SK-N-SH treated with all-trans-retinoic acid at 6 μM for 48 hours (cell line): ENCODE measurements around the gene PCDH9.

Experiments used
- ATAC-seq: fragments of 200-7000 bp; cut with Tn5 transposase; 3 replicates; pipeline ENCODE4 v1.9.1; 2020; ENCODE audit warnings: mild to moderate bottlenecking, moderate library complexity
- ARNTL ChIP-seq: fragments of 450-650 bp; formaldehyde crosslinking; IDR thresholded peaks from 2 replicates; pipeline ENCODE4 v1.5.0; 2020; ENCODE audit warnings: low read depth, mild to moderate bottlenecking, moderate library complexity, borderline replicate concordance
- BACH2 ChIP-seq: fragments of 250-450 bp; sonication (Bioruptor Pico); IDR thresholded peaks from 2 replicates; pipeline ENCODE4 v1.9.0; 2021; ENCODE audit warnings: mild to moderate bottlenecking, borderline replicate concordance
- CREB5 ChIP-seq: fragments of 250-450 bp; sonication (Bioruptor Pico); IDR thresholded peaks from 2 replicates; pipeline ENCODE4 v1.5.1; 2020; ENCODE audit warnings: low read depth, mild to moderate bottlenecking, moderate library complexity
- ESRRG ChIP-seq: fragments of 250-450 bp; sonication (Bioruptor Pico); IDR thresholded peaks from 2 replicates; pipeline ENCODE4 v1.6.1; 2021; ENCODE audit warnings: mild to moderate bottlenecking
- GLIS3 ChIP-seq: fragments of 250-450 bp; sonication (Bioruptor Pico); IDR thresholded peaks from 2 replicates; pipeline ENCODE4 v1.5.0; 2020; ENCODE audit warnings: mild to moderate bottlenecking, moderate library complexity
- ISL1 ChIP-seq: fragments of 250-450 bp; sonication (Bioruptor Pico); IDR thresholded peaks from 2 replicates; pipeline ENCODE4 v2.1.2; 2022; ENCODE audit warnings: mild to moderate bottlenecking, moderate library complexity
- OSR1 ChIP-seq: fragments of 250-450 bp; sonication (Bioruptor Pico); IDR thresholded peaks from 2 replicates; pipeline ENCODE4 v1.8.0; 2022; ENCODE audit warnings: moderate library complexity, mild to moderate bottlenecking, inconsistent platforms
- PATZ1 ChIP-seq: fragments of 250-450 bp; sonication (Bioruptor Pico); IDR thresholded peaks from 2 replicates; pipeline ENCODE4 v1.8.0; 2020; ENCODE audit warnings: mild to moderate bottlenecking, moderate library complexity, borderline replicate concordance
- POU6F1 ChIP-seq: fragments of 250-450 bp; sonication (Bioruptor Pico); IDR thresholded peaks from 2 replicates; pipeline ENCODE4 v1.8.0; 2021; ENCODE audit warnings: low read depth, mild to moderate bottlenecking, moderate library complexity, borderline replicate concordance
- PPARA ChIP-seq: fragments of 250-450 bp; sonication (Bioruptor Pico); IDR thresholded peaks from 2 replicates; pipeline ENCODE4 v1.5.0; 2020; ENCODE audit warnings: mild to moderate bottlenecking, borderline replicate concordance
- RARB ChIP-seq: fragments of 250-450 bp; sonication (Bioruptor Pico); IDR thresholded peaks from 2 replicates; pipeline ENCODE4 v1.8.0; 2021; ENCODE audit warnings: mild to moderate bottlenecking, moderate library complexity
- SNAI2 ChIP-seq: fragments of 250-450 bp; sonication (Bioruptor Pico); IDR thresholded peaks from 2 replicates; pipeline ENCODE4 v1.5.0; 2020; ENCODE audit warnings: mild to moderate bottlenecking, moderate library complexity
- TOX ChIP-seq: fragments of 250-450 bp; sonication (Bioruptor Pico); IDR thresholded peaks from 2 replicates; pipeline ENCODE4 v1.8.0; 2021; ENCODE audit warnings: mild to moderate bottlenecking, moderate library complexity, borderline replicate concordance
- ZC3H10 ChIP-seq: fragments of 250-450 bp; sonication (Bioruptor Pico); IDR thresholded peaks from 2 replicates; pipeline ENCODE4 v1.5.1; 2021; ENCODE audit warnings: mild to moderate bottlenecking, moderate library complexity
- ZFP3 ChIP-seq: fragments of 250-450 bp; sonication (Bioruptor Pico); IDR thresholded peaks from 2 replicates; pipeline ENCODE4 v1.5.0; 2020; ENCODE audit warnings: mild to moderate bottlenecking, moderate library complexity
- ZFP30 ChIP-seq: fragments of 450-650 bp; formaldehyde crosslinking; IDR thresholded peaks from 2 replicates; pipeline ENCODE4 v1.5.0; 2022; ENCODE audit warnings: mild to moderate bottlenecking, moderate library complexity
- ZNF565 ChIP-seq: fragments of 450-650 bp; formaldehyde crosslinking; conservative IDR thresholded peaks from 2 replicates; pipeline ENCODE4 v1.5.0; 2020; ENCODE audit warnings: low read depth, mild to moderate bottlenecking, moderate library complexity
- ZNF70 ChIP-seq: fragments of 450-650 bp; formaldehyde crosslinking; IDR thresholded peaks from 2 replicates; pipeline ENCODE4 v1.5.0; 2020; ENCODE audit warnings: mild to moderate bottlenecking, moderate library complexity
- ZNF8 ChIP-seq: fragments of 450-650 bp; formaldehyde crosslinking; IDR thresholded peaks from 2 replicates; pipeline ENCODE4 v1.5.0; 2020; ENCODE audit warnings: mild to moderate bottlenecking, moderate library complexity
- TF ChIP-seq, protein P1 (sequence below): fragments of 250-450 bp; sonication (Bioruptor Pico); IDR thresholded peaks from 2 replicates; pipeline ENCODE4 v1.5.1; 2021; ENCODE audit warnings: mild to moderate bottlenecking, moderate library complexity
- TF ChIP-seq, protein P2 (sequence below): fragments of 250-450 bp; sonication (Bioruptor Pico); IDR thresholded peaks from 2 replicates; pipeline ENCODE4 v1.5.0; 2020; ENCODE audit warnings: mild to moderate bottlenecking, moderate library complexity

Gene PCDH9

DNA sequence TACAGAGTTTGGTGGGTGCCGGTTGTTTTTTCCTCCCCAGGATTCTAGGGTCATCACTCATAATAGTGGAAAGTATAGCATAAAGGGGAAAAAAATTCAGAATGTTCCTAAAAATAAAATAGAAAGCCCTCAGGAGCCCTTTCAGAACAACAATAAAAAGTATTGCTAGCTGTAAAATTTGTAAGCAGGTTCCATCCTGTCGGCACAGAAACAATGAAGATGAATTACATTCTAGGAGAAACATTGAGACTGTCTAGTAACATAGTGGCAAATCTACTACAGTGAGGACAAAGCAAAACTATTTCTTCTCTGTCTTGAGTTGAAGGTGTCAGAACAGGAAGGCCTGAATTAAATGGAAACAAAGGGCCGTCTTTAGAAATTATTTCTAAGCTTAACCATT, 870.7 kb downstream of the PCDH9 start:
- TF ChIP-seq TOX (no peak), ZNF565 (no peak)
- ATAC-seq = no peak

GRCh38 chr13:66358564-66358963, 871.6 kb downstream of the PCDH9 start:
- no peak for TF ChIP-seq ZFP3
- TF ChIP-seq CREB5 = no peak
- TF ChIP-seq RARB = no peak
- TF ChIP-seq ZNF70 (CRISPR knock-in tag) = no peak
- TF ChIP-seq OSR1 = no peak
- no peak for TF ChIP-seq ESRRG (CRISPR knock-in tag)
- no peak for TF ChIP-seq ZFP30 (CRISPR knock-in tag)
- no peak for TF ChIP-seq PPARA (CRISPR knock-in tag)
- TF ChIP-seq, protein P1, sequence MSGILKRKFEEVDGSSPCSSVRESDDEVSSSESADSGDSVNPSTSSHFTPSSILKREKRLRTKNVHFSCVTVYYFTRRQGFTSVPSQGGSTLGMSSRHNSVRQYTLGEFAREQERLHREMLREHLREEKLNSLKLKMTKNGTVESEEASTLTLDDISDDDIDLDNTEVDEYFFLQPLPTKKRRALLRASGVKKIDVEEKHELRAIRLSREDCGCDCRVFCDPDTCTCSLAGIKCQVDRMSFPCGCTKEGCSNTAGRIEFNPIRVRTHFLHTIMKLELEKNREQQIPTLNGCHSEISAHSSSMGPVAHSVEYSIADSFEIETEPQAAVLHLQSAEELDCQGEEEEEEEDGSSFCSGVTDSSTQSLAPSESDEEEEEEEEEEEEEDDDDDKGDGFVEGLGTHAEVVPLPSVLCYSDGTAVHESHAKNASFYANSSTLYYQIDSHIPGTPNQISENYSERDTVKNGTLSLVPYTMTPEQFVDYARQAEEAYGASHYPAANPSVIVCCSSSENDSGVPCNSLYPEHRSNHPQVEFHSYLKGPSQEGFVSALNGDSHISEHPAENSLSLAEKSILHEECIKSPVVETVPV (CRISPR knock-in tag) = no peak
- TF ChIP-seq GLIS3 (CRISPR knock-in tag) = no peak
- TF ChIP-seq POU6F1 (CRISPR knock-in tag) = no peak
- no peak for TF ChIP-seq ZNF565
- no peak for TF ChIP-seq ARNTL (CRISPR knock-in tag)
- TF ChIP-seq BACH2 = no peak

GRCh38 chr13:66357463-66357862, 872.7 kb downstream of the PCDH9 start:
- ATAC-seq = no peak
- no peak for TF ChIP-seq SNAI2 (CRISPR knock-in tag)
- no peak for TF ChIP-seq ISL1 (CRISPR knock-in tag)
- TF ChIP-seq ZNF8 = no peak
- TF ChIP-seq BACH2 = no peak
- no peak for TF ChIP-seq PPARA (CRISPR knock-in tag)
- TF ChIP-seq CREB5 = no peak
- no peak for TF ChIP-seq RARB
- no peak for TF ChIP-seq ZFP30 (CRISPR knock-in tag)
- no peak for TF ChIP-seq ZNF70 (CRISPR knock-in tag)
- TF ChIP-seq ARNTL (CRISPR knock-in tag) = no peak
- TF ChIP-seq ZC3H10 (CRISPR knock-in tag) = no peak
- TF ChIP-seq, protein P2, sequence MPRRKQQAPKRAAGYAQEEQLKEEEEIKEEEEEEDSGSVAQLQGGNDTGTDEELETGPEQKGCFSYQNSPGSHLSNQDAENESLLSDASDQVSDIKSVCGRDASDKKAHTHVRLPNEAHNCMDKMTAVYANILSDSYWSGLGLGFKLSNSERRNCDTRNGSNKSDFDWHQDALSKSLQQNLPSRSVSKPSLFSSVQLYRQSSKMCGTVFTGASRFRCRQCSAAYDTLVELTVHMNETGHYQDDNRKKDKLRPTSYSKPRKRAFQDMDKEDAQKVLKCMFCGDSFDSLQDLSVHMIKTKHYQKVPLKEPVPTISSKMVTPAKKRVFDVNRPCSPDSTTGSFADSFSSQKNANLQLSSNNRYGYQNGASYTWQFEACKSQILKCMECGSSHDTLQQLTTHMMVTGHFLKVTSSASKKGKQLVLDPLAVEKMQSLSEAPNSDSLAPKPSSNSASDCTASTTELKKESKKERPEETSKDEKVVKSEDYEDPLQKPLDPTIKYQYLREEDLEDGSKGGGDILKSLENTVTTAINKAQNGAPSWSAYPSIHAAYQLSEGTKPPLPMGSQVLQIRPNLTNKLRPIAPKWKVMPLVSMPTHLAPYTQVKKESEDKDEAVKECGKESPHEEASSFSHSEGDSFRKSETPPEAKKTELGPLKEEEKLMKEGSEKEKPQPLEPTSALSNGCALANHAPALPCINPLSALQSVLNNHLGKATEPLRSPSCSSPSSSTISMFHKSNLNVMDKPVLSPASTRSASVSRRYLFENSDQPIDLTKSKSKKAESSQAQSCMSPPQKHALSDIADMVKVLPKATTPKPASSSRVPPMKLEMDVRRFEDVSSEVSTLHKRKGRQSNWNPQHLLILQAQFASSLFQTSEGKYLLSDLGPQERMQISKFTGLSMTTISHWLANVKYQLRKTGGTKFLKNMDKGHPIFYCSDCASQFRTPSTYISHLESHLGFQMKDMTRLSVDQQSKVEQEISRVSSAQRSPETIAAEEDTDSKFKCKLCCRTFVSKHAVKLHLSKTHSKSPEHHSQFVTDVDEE (CRISPR knock-in tag) = no peak
- no peak for TF ChIP-seq OSR1
- TF ChIP-seq, protein P1 (CRISPR knock-in tag) = no peak
- no peak for TF ChIP-seq ZFP3
- no peak for TF ChIP-seq TOX
- TF ChIP-seq PATZ1 (CRISPR knock-in tag) = no peak
- TF ChIP-seq, all 23 proteins: peak for 0

More at GRCh38 chr13:66358564-66358963, 871.6 kb downstream of the PCDH9 start:
- no peak for ATAC-seq
